OCI-LY7 (cell line): Measurements from ENCODE around the gene MAP1S. TPM values are rescaled to one million over a fixed set of nuclear protein-coding genes. Genes with fewer than 3 reads are reported as not detected.

Experiments used
- BruUV-seq: library from RNA; stranded (reverse); fragments of 400-500 nt; replicated peaks from 2 replicates; lab custom pipeline; 2021; lab: Mats Ljungman, UMichigan
- CTCF ChIA-PET: fragments of 300-600 bp; sonication (Branson Sonifier 250); formaldehyde crosslinking; loops from one replicate; lab custom pipeline; 2022; ENCODE audit warnings: antibody characterized with exemption; ENCODE audit not compliant: unreplicated experiment; lab: Charles Lee
- POLR2A ChIA-PET: fragments of 300-600 bp; sonication (Branson Sonifier 250); formaldehyde crosslinking; loops from one replicate; lab custom pipeline; 2022; ENCODE audit warnings: antibody characterized with exemption; lab: Charles Lee
- DNase-seq: peaks from one replicate; pipeline ENCODE4 v3.0.0-alpha.2; 2015; ENCODE audit warnings: low spot score
- H2AFZ ChIP-seq: fragments of 200-600 bp; sonication (generic), shearing (Covaris generic); 2 replicates; pipeline ENCODE4 v1.6.1; 2014; ENCODE audit warnings: mild to moderate bottlenecking, antibody characterized with exemption, low read length, moderate library complexity
- H3K27ac ChIP-seq: fragments of 200-600 bp; sonication (generic); 2 replicates; pipeline ENCODE4 v1.5.1; 2014; ENCODE audit warnings: mixed run types, low read depth, mild to moderate bottlenecking, moderate library complexity, low read length, inconsistent platforms; ENCODE audit not compliant: poor library complexity, severe bottlenecking
- H3K36me3 ChIP-seq: fragments of 200-600 bp; sonication (generic); 2 replicates; pipeline ENCODE4 v1.6.1; 2014; ENCODE audit warnings: mild to moderate bottlenecking, antibody characterized with exemption, low read length, moderate library complexity, mixed read lengths; ENCODE audit not compliant: insufficient read depth
- H3K4me1 ChIP-seq: fragments of 200-600 bp; sonication (generic); 2 replicates; pipeline ENCODE4 v1.5.1; 2014; ENCODE audit warnings: mild to moderate bottlenecking, low read length; ENCODE audit not compliant: insufficient read depth, poor library complexity, severe bottlenecking
- H3K4me2 ChIP-seq: fragments of 200-600 bp; sonication (generic); 2 replicates; pipeline ENCODE4 v1.6.1; 2014; ENCODE audit warnings: mild to moderate bottlenecking, low read length
- H3K4me3 ChIP-seq: fragments of 200-600 bp; sonication (generic); 2 replicates; pipeline ENCODE4 v1.5.1; 2014; ENCODE audit warnings: mild to moderate bottlenecking, low read depth, low read length; ENCODE audit not compliant: poor library complexity, severe bottlenecking
- H3K79me2 ChIP-seq: fragments of 200-600 bp; sonication (generic); 2 replicates; pipeline ENCODE4 v1.6.1; 2016; ENCODE audit warnings: low read depth, mild to moderate bottlenecking, low read length, moderate library complexity, mixed read lengths; ENCODE audit not compliant: insufficient read depth
- H3K9me2 ChIP-seq: fragments of 200-600 bp; sonication (generic); 2 replicates; pipeline ENCODE4 v1.6.1; 2016; ENCODE audit warnings: mild to moderate bottlenecking, low read length, mixed read lengths; ENCODE audit not compliant: insufficient read depth
- H3K9me3 ChIP-seq: fragments of 200-600 bp; sonication (generic); 2 replicates; pipeline ENCODE4 v1.6.1; 2014; ENCODE audit warnings: mild to moderate bottlenecking, mixed run types, low read length, mixed read lengths
- H4K20me1 ChIP-seq: fragments of 200-600 bp; sonication (generic); 2 replicates; pipeline ENCODE4 v1.6.1; 2014; ENCODE audit warnings: mild to moderate bottlenecking, antibody characterized with exemption, low read length, moderate library complexity, mixed read lengths; ENCODE audit not compliant: insufficient read depth
- EZH2phosphoT487 ChIP-seq: fragments of 200-600 bp; sonication (generic); IDR thresholded peaks from 2 replicates; pipeline ENCODE4 v1.6.1; 2018; ENCODE audit warnings: low read depth, borderline replicate concordance, mild to moderate bottlenecking, mixed run types, antibody characterized with exemption, low read length, moderate library complexity, mixed read lengths
- intact Hi-C: fragments of 100-400 bp; cut with micrococcal nuclease; formaldehyde crosslinking; loops from one replicate; pipeline ENCODE4 v1.10.0; 2022; ENCODE audit not compliant: unreplicated experiment
- total RNA-seq, 2 experiments: library from RNA; depleted of rRNA in 1 of 2; stranded (reverse); fragments of >200 nt in 1 of 2; shearing (Covaris generic) in 1 of 2; gene quantifications; 2 replicates each; pipeline ENCODE4 v1.2.3, GENCODE V29; 2014 to 2022
- TF ChIP-seq, protein P1 (sequence below): fragments of 200-600 bp; sonication (generic); conservative IDR thresholded peaks from 2 replicates; pipeline ENCODE4 v1.5.1; 2014; ENCODE audit warnings: mild to moderate bottlenecking, antibody characterized with exemption, low read length, moderate library complexity, mixed read lengths

Gene MAP1S
- total RNA-seq, 2 experiments from 2014 or later: 31.6 to 53.1 TPM

DNA sequence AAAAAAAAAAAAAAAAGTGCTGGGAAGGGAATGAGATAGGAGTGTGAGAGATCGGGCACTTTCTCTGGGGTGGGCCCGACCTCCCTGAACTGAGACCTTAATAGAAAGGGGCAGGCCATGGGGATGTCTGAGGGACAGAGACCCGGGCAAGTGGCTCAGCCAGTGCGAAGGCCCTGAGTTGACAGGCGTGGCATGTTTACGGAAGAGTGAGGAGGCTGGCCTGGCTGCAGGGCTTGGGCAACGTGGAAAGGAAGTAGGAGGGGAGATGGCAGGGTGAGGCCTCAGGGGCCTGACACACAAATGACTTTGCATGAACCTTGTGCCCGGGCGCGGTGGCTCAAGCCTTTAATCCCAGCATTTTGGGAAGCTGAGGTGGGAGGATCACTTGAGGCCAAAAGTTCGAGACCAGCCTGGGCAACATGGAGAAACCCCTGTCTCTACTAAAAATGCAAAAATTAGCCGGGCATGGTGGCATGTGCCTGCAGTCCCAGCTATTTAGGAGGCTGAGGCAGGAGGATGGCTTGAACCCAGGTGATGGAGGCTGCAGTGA lies 45.9 kb downstream of the MAP1S start:
- no peak for DNase-seq
- TF ChIP-seq, protein P1, sequence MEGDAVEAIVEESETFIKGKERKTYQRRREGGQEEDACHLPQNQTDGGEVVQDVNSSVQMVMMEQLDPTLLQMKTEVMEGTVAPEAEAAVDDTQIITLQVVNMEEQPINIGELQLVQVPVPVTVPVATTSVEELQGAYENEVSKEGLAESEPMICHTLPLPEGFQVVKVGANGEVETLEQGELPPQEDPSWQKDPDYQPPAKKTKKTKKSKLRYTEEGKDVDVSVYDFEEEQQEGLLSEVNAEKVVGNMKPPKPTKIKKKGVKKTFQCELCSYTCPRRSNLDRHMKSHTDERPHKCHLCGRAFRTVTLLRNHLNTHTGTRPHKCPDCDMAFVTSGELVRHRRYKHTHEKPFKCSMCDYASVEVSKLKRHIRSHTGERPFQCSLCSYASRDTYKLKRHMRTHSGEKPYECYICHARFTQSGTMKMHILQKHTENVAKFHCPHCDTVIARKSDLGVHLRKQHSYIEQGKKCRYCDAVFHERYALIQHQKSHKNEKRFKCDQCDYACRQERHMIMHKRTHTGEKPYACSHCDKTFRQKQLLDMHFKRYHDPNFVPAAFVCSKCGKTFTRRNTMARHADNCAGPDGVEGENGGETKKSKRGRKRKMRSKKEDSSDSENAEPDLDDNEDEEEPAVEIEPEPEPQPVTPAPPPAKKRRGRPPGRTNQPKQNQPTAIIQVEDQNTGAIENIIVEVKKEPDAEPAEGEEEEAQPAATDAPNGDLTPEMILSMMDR: no peak
- no peak for TF ChIP-seq EZH2phosphoT487
- Histone ChIP-seq H3K27ac (no peak overlapping the region), H3K36me3 (peaks cover 93% of the 10 kb centered on the region), H3K4me3 (no peak overlapping the region), H3K9me3 (no peaks in the 10 kb centered on the region), H3K79me2 (0 out of 2 replicates have a peak, but pooled peaks cover 5% of the 10 kb centered on the region), H3K4me2 (no peak overlapping the region), H2AFZ (no peak overlapping the region), H4K20me1 (no peaks in the 10 kb centered on the region), H3K4me1 (peaks cover 21% of the 10 kb centered on the region), H3K9me2 (no peaks in the 10 kb centered on the region)
- no TSS peak for BruUV-seq
- intact Hi-C loops: no loop called here
- POLR2A ChIA-PET: no interaction called here
- CTCF ChIA-PET: interaction anchor here (1.6 kb wide), 1 partner anchor 59 kb away, joined by 5 read pairs; no protein-coding TSS in a partner anchor

DNA sequence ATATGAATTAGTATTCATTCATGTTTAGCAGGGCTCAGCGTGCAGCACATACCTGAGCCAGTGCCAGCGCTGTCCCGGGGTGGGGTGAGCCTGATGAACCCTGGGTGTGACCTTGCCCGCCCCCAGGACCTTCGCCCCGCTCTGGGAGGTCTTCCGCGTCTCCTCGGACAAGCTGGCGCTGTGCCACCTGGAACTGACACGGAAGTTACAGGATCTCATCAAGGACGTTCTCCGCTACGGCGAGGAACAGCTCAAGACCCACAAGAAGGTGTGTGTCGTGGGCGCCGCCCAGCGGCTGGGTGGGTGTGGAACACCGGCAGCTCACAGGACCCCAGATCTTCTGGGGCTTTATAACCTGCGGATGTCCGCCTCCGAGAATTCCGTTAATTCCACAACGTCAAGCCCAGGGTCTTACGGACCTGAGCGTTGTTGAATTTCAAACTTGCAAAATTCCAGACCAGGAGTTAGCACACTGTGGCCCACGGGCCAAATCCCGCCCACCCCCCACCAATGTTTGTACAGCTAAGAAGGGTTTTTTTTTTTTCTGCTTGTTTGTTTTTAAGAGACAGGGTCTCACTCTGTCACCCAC lies 47.4 kb downstream of the MAP1S start:
- CTCF ChIA-PET: interaction anchor here (0.9 to 1.9 kb wide), 7 partner anchors 12 to 64 kb away, joined by 3 to 8 read pairs (median 4); partner anchors contain the start of gene MAP1S
- intact Hi-C loops: loop anchor here (1.0 kb wide), 2 partner anchors 41 to 62 kb away; no protein-coding TSS in a partner anchor
- Histone ChIP-seq H3K4me3 (no peak overlapping the region), H3K27ac (no peak overlapping the region), H3K9me2 (no peaks in the 10 kb centered on the region), H2AFZ (no peak overlapping the region), H3K4me2 (peak overlapping the region; percentile 15; the same call in 1 of the 2 replicates), H4K20me1 (no peaks in the 10 kb centered on the region), H3K9me3 (no peaks in the 10 kb centered on the region), H3K36me3 (peaks cover 89% of the 10 kb centered on the region), H3K4me1 (peaks cover 11% of the 10 kb centered on the region), H3K79me2 (no peaks in the 10 kb centered on the region)
- TF ChIP-seq EZH2phosphoT487: no peak
- TF ChIP-seq, protein P1: peak; percentile 97
- peak; percentile 90 for DNase-seq
- POLR2A ChIA-PET: interaction anchor here (0.5 to 2.7 kb wide), 3 partner anchors 12 to 163 kb away, joined by 3 to 7 read pairs (median 3); no protein-coding TSS in a partner anchor
- BruUV-seq: no TSS peak

DNA sequence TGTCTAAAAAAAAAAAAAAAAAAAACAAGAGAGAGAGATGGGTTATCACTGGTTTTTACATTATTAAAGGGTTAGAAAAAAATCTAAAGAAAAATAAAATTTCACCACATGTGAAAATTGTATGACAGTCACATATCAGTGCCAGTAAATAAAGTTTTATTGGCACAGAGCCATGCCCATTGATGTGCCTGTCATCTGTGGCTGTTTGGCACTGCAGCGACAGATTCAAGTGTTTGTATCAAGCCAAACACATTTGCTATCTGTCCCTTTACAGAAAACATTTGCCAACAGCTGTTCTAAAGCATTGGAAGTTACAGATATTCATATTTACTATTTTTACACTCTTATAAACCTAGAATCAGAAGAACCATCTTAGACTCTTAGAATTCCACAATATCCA lies 48.3 kb downstream of the MAP1S start:
- Histone ChIP-seq H3K79me2 (no peaks in the 10 kb centered on the region), H3K9me3 (no peaks in the 10 kb centered on the region), H3K27ac (no peak overlapping the region), H2AFZ (no peak overlapping the region), H3K9me2 (no peaks in the 10 kb centered on the region), H3K4me3 (no peak overlapping the region), H3K4me1 (peaks cover 9% of the 10 kb centered on the region), H3K36me3 (peaks cover 90% of the 10 kb centered on the region), H3K4me2 (no peak overlapping the region), H4K20me1 (no peaks in the 10 kb centered on the region)
- CTCF ChIA-PET: interaction anchor here (0.6 to 1.9 kb wide), 2 partner anchors 13 to 91 kb away, joined by 3 to 7 read pairs; no protein-coding TSS in a partner anchor
- DNase-seq: no peak
- TF ChIP-seq, protein P1: no peak
- TF ChIP-seq EZH2phosphoT487: no peak
- BruUV-seq: TSS peak; percentile 81
- POLR2A ChIA-PET: interaction anchor here (0.9 to 2.7 kb wide), 2 partner anchors 10 to 13 kb away, joined by 4 to 7 read pairs; no protein-coding TSS in a partner anchor
- intact Hi-C loops: no loop called here
